ENCODE results near the gene NDST3.
A peak's percentile ranks its signal among the peaks of the same experiment; 100 is the strongest.

The NDST3 gene

GRCh38 chr4:118036336-118036735, 2.0 kb downstream of the NDST3 start:
- no peak overlapping the region for H3K27ac ChIP-seq
- TF ChIP-seq CTCF (conservative IDR thresholded peaks at IDR 0.05): no peak

GRCh38 chr4:118037955-118038354, 3.7 kb downstream of the NDST3 start:
- TF ChIP-seq CTCF (conservative IDR thresholded peaks at IDR 0.05): no peak

DNA sequence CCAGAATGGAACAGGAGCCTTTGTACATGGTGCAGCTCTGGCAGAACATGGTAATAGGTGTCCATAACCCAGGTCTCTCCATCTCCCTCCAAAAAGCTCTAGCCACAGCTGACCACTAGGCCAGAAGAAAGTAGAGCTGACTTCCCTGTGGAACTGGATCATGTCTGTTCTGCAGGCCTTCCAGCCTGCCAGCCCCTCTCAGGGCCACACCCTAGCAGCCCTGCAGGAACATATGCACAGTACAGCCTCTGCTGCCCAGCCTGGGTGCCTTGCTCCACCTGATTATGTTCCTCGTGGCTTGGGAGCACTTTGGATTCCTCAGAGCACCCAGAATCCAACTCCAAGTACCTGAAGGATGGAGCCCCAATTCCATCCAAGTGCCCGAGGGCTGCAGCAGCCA, 12.0 kb downstream of the NDST3 start:
- no peak overlapping the region for H3K27ac ChIP-seq
- no peak for TF ChIP-seq CTCF (conservative IDR thresholded peaks at IDR 0.05)

More at GRCh38 chr4:118037955-118038354, 3.7 kb downstream of the NDST3 start:
- no peak overlapping the region for H3K27ac ChIP-seq

- no peak overlapping the region for H3K27ac ChIP-seq
- TF ChIP-seq CTCF (conservative IDR thresholded peaks at IDR 0.05): no peak
These were observed 12.8 kb downstream of the NDST3 start for GRCh38 chr4:118047043-118047442.

GRCh38 chr4:118058955-118059354, 24.7 kb downstream of the NDST3 start:
- no peak for TF ChIP-seq CTCF (conservative IDR thresholded peaks at IDR 0.05)
- no peak overlapping the region for H3K27ac ChIP-seq

DNA sequence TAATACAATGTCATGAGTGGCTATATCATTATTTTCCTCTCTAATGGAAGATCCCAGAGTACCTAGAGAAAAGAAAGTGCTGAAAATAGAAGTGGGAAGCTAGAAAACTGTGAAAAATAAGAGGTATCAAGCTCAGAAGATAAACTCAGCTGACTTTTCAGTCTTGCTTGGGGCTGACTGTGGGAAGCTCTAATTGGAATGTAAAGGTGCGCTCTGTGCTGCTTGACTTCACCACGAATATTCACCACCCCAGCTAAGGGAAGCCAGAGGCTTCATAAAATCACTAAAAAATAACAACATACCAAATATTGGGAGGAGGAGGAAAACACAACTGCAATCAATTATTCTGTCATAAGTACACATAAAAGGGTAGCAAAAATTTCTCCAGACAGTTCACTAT, 25.1 kb downstream of the NDST3 start:
- no peak for TF ChIP-seq CTCF (conservative IDR thresholded peaks at IDR 0.05)
- no peak overlapping the region for H3K27ac ChIP-seq

DNA sequence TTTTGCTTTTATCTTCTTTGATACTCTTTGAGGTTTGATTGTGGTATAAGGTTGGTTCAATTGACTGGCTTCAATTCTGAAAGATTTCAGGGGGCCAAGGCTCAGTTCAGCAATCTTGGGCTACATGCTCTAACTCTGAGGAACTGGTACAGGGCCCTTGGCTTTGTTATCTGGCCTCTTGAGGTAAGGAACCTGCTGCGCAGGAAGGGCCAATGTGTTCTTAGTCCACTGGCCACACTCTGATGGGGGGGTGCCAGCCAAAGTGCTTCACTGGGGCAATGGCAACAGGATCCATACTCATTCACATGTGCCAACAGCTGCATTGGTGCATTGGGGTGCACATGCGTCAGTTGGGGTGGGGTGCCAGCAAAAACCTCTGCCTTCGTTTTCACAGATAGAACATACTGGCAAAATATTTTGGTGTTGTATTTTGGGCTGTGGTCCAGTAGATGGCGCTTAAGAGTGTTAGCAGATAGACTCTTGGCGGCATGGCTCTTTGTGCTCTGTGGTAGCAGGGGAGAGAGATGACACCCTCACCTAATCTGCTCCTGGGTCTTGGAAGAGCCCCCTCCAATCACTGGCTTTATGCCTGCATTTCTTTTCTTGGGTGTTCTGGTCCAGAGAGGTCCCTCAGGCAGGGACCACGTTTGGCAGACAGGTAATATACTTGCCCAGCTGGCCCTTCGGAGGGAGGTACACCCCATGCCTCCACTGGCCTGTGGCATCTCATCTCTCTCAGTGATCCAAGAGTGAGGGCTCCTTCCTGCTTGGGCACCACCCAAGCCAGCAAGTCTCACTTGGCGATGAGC, 42.9 kb downstream of the NDST3 start:
- H3K27ac ChIP-seq: no peak overlapping the region
- TF ChIP-seq CTCF (conservative IDR thresholded peaks at IDR 0.05): peak; percentile 75

All from VCaP (cell line).